ENCODE results near the gene ARV1. TPM values are rescaled to one million over a fixed set of nuclear protein-coding genes. Genes with fewer than 3 reads are reported as not detected.
"Not testable (repeated sequence)": the region's sequence is repeated elsewhere in the genome, so short reads cannot be mapped to it uniquely, and the experiment has no call there.

The ARV1 gene
- total and polyA plus RNA-seq, 2 of the 13 experiments (the other 11 are each of a cell fraction or from before 2014, with no cell fraction given) = 13.0 to 15.2 TPM

GRCh38 chr1:230982696-230983095 lies 3.8 kb downstream of the ARV1 start (continued):
- TF ChIP-seq ZFP36L1 (CRISPR knock-in tag; IDR thresholded peaks at IDR 0.05) (no peak), STAG1 (CRISPR knock-in tag; IDR thresholded peaks at IDR 0.05) (no peak)

GRCh38 chr1:230983811-230984210 lies 4.9 kb downstream of the ARV1 start:
- ChIA-PET CTCF (ENCODE audit: low intra/inter-chr PET ratio, low total read pairs) (no interaction called here), POLR2A (no interaction called here)
- Histone ChIP-seq H3K79me2 (ENCODE audit: insufficient read depth, low read length) (no peaks in the 10 kb centered on the region), H3K9ac (ENCODE audit: insufficient read depth, low read depth, low read length) (no peak overlapping the region), H4K20me1 (ENCODE audit: insufficient read depth, low read length) (no peaks in the 10 kb centered on the region), H3K4me1 (ENCODE audit: insufficient read depth, low read length) (peaks cover 10% of the 10 kb centered on the region), H2AFZ (ENCODE audit: low read length) (no peak overlapping the region), H3K4me3 (replicated peaks in 1 of 3; ENCODE audit: insufficient read depth in 1 of 3, low read depth in 2 of 3, low read length in 3 of 3) (no peak overlapping the region), H3K4me2 (ENCODE audit: low read depth, low read length) (no peak overlapping the region), H3K36me3 (replicated peaks in 1 of 2; ENCODE audit: control insufficient read depth in 1 of 2, insufficient read depth in 2 of 2, low read length in 2 of 2) (no peaks in the 10 kb centered on the region; a peak in 1 of 5 replicates), H3K9me3 (ENCODE audit: low read length) (no peaks in the 10 kb centered on the region), H3K27ac (ENCODE audit: extremely low read length, insufficient read depth, low read length) (no peak overlapping the region), H3K27me3 (ENCODE audit: control insufficient read depth in 1 of 2, insufficient read depth in 2 of 2, low read length in 2 of 2) (no peaks in the 10 kb centered on the region; a peak in 1 of 5 replicates)
- TF ChIP-seq SMC3 (IDR thresholded peaks at IDR 0.05; ENCODE audit: low read length) (no peak), RBM39 (IDR thresholded peaks at IDR 0.05; ENCODE audit: low read depth, low read length, poor library complexity, severe bottlenecking) (no peak), ZSCAN21 (CRISPR knock-in tag; IDR thresholded peaks at IDR 0.05; ENCODE audit: borderline replicate concordance) (no peak), SETDB1 (CRISPR knock-in tag; IDR thresholded peaks at IDR 0.05; ENCODE audit: borderline replicate concordance) (no peak)
- intact Hi-C loops (cut with micrococcal nuclease; ENCODE audit: unreplicated experiment) (no loop called here), in situ Hi-C loops (cut with HindIII; ENCODE audit: extremely low pct_ligation_motif_present, low pct_unique_long_range_greater_than_20kb) (no loop called here)
- BruUV-seq (replicated peaks) = no TSS peak
- FAIRE-seq (no peak), ATAC-seq (no peak), DNase-seq (ENCODE audit: low spot score) (no peak)
- 97% methylated on average over 5 of the region's 5 CpGs for WGBS (ENCODE audit: low lambda C conversion rate)

- H3K4me3 ChIP-seq (replicated peaks in 1 of 3; ENCODE audit: insufficient read depth in 1 of 3, low read depth in 2 of 3, low read length in 3 of 3); H3K4me1 ChIP-seq (ENCODE audit: insufficient read depth, low read length); H3K27me3 ChIP-seq (ENCODE audit: control insufficient read depth in 1 of 2, insufficient read depth in 2 of 2, low read length in 2 of 2); H3K79me2 ChIP-seq (ENCODE audit: insufficient read depth, low read length); DNase-seq (ENCODE audit: low spot score); H2AFZ ChIP-seq (ENCODE audit: low read length); CTCF ChIA-PET (ENCODE audit: low intra/inter-chr PET ratio, low total read pairs); BruUV-seq (replicated peaks); POLR2A ChIA-PET; H3K4me2 ChIP-seq (ENCODE audit: low read depth, low read length); FAIRE-seq; H3K9ac ChIP-seq (ENCODE audit: insufficient read depth, low read depth, low read length); H4K20me1 ChIP-seq (ENCODE audit: insufficient read depth, low read length); intact Hi-C loops (cut with micrococcal nuclease; ENCODE audit: unreplicated experiment); in situ Hi-C loops (cut with HindIII; ENCODE audit: extremely low pct_ligation_motif_present, low pct_unique_long_range_greater_than_20kb); ATAC-seq; H3K9me3 ChIP-seq (ENCODE audit: low read length); H3K36me3 ChIP-seq (replicated peaks in 1 of 2; ENCODE audit: control insufficient read depth in 1 of 2, insufficient read depth in 2 of 2, low read length in 2 of 2); H3K27ac ChIP-seq (ENCODE audit: extremely low read length, insufficient read depth, low read length): not testable (repeated sequence)
- WGBS (ENCODE audit: low lambda C conversion rate) = 85% methylated on average over 10 of the region's 10 CpGs
Measured at GRCh38 chr1:230984622-230985515, 6.0 kb downstream of the ARV1 start.

Measured in HepG2 (cell line).